Endodermal cell (in vitro differentiated cells): ENCODE data around the gene TLK2. TPM values are rescaled to one million over a fixed set of nuclear protein-coding genes. Genes with fewer than 3 reads are reported as not detected.
A peak's percentile ranks its signal among the peaks of the same experiment; 100 is the strongest.

Source experiments
- DNase-seq: peaks from one replicate; pipeline ENCODE4 v3.0.0-alpha.2; 2017
- H3K27ac ChIP-seq: 2 replicates; pipeline ENCODE4 v1.5.1; 2013; ENCODE audit warnings: mild to moderate bottlenecking, low read depth, low read length, moderate library complexity
- H3K27me3 ChIP-seq: 2 replicates; pipeline ENCODE4 v1.6.1; 2013; ENCODE audit warnings: mild to moderate bottlenecking, low read length, moderate library complexity; ENCODE audit not compliant: insufficient read depth, control insufficient read depth, poor library complexity, severe bottlenecking
- H3K36me3 ChIP-seq: 2 replicates; pipeline ENCODE4 v1.7.0; 2013; ENCODE audit warnings: mild to moderate bottlenecking, low read length, moderate library complexity; ENCODE audit not compliant: control insufficient read depth, insufficient read depth
- H3K4me1 ChIP-seq: one replicate; pipeline ENCODE4 v1.7.0; 2013; ENCODE audit warnings: low read length; ENCODE audit not compliant: control insufficient read depth, insufficient read depth
- H3K4me3 ChIP-seq: 2 replicates; pipeline ENCODE4 v1.5.1; 2013; ENCODE audit warnings: mild to moderate bottlenecking, low read length, moderate library complexity
- H3K9ac ChIP-seq: 2 replicates; pipeline ENCODE4 v1.6.1; 2013; ENCODE audit warnings: mild to moderate bottlenecking, low read length, moderate library complexity; ENCODE audit not compliant: poor library complexity, severe bottlenecking; ENCODE audit errors: extremely low read depth
- H3K9me3 ChIP-seq: 2 replicates; pipeline ENCODE4 v1.6.1; 2013; ENCODE audit warnings: mild to moderate bottlenecking, low read length, moderate library complexity; ENCODE audit not compliant: control insufficient read depth
- H3K27ac Mint-ChIP-seq: 2 replicates; pipeline ENCODE4 v1.8.0; 2020; ENCODE audit warnings: mixed read lengths
- H3K27me3 Mint-ChIP-seq: 2 replicates; pipeline ENCODE4 v1.8.0; 2021; ENCODE audit warnings: mild to moderate bottlenecking, mixed read lengths; ENCODE audit not compliant: insufficient read depth
- H3K36me3 Mint-ChIP-seq: 2 replicates; pipeline ENCODE4 v1.8.0; 2020; ENCODE audit warnings: low read depth, mixed read lengths
- H3K4me1 Mint-ChIP-seq: 2 replicates; pipeline ENCODE4 v1.8.0; 2020; ENCODE audit warnings: mixed read lengths
- H3K4me3 Mint-ChIP-seq: 2 replicates; pipeline ENCODE4 v1.8.0; 2020; ENCODE audit warnings: mild to moderate bottlenecking, moderate library complexity, mixed read lengths
- H3K9me3 Mint-ChIP-seq: 2 replicates; pipeline ENCODE4 v1.8.0; 2020; ENCODE audit warnings: mild to moderate bottlenecking, mixed read lengths
- CTCF ChIP-seq: fragments of 200-600 bp; sonication (generic); conservative IDR thresholded peaks from 2 replicates; pipeline ENCODE4 v1.5.0; 2021; ENCODE audit warnings: antibody characterized with exemption, mild to moderate bottlenecking
- WGBS, 2 experiments: methylation state at CpG; one replicate each; pipeline versions ENCODE4 v1.1.5 to v1.1.7; 2013; ENCODE audit warnings: missing lambda C conversion rate in 2 of 2, mixed read lengths in 1 of 2; ENCODE audit not compliant: insufficient coverage in 1 of 2, insufficient read length in 1 of 2; 5-methylcytosine and 5-hydroxymethylcytosine counted together
- total RNA-seq, 2 donors: library from RNA; stranded (reverse); fragmentation: NEBNext Ultra II Directional in 1 of 2; extraction: Animal tissue kit (Norgen Biotek cat#: 25700) in 1 of 2; gene quantifications; 2 replicates in 1 of 2; 3 replicates in 1 of 2; pipeline ENCODE4 v1.2.1, GENCODE V29; 2021

The TLK2 gene
- total RNA-seq, 2 donors from 2014 or later = 76.2 to 89.2 TPM

GRCh38 chr17:62629556-62630364 is 151.1 kb downstream of the TLK2 start:
- no peak for TF ChIP-seq CTCF
- H3K36me3 ChIP-seq = peaks cover 7% of the 10 kb centered on the region
- Mint-ChIP-seq H3K27me3 (no peaks in the 10 kb centered on the region), H3K4me3 (peak overlapping the region; percentile 86), H3K36me3 (peaks cover 1% of the 10 kb centered on the region), H3K27ac (peak overlapping the region; percentile 6), H3K4me1 (peaks cover 47% of the 10 kb centered on the region), H3K9me3 (no peaks in the 10 kb centered on the region)
- 79 to 90% methylated on average over 16 to 19 of the region's 19 CpGs for WGBS, 2 experiments
- no peaks in the 10 kb centered on the region for H3K9me3 ChIP-seq
- H3K4me3 ChIP-seq = peak overlapping the region; percentile 95
- H3K9ac ChIP-seq = peak overlapping the region; percentile 72
- peak; percentile 51 for DNase-seq
- peaks cover 23% of the 10 kb centered on the region for H3K4me1 ChIP-seq
- no peaks in the 10 kb centered on the region for H3K27me3 ChIP-seq
- peak overlapping the region; percentile 92 for H3K27ac ChIP-seq

GRCh38 chr17:62630365-62631085 is 151.9 kb downstream of the TLK2 start:
- peak; percentile 53 for DNase-seq
- no peaks in the 10 kb centered on the region for H3K27me3 Mint-ChIP-seq
- H3K9ac ChIP-seq = no peak overlapping the region
- H3K9me3 ChIP-seq = no peaks in the 10 kb centered on the region
- peaks cover 43% of the 10 kb centered on the region for H3K4me1 Mint-ChIP-seq
- peaks cover 4% of the 10 kb centered on the region for H3K36me3 Mint-ChIP-seq
- TF ChIP-seq CTCF = no peak
- no peak overlapping the region for H3K27ac ChIP-seq
- H3K27me3 ChIP-seq = no peaks in the 10 kb centered on the region
- H3K4me3 ChIP-seq = peak overlapping the region; percentile 95
- no peak overlapping the region for H3K4me3 Mint-ChIP-seq
- 90 to 97% methylated on average over 5 to 12 of the region's 12 CpGs for WGBS, 2 experiments
- H3K9me3 Mint-ChIP-seq = no peaks in the 10 kb centered on the region
- H3K36me3 ChIP-seq = peaks cover 4% of the 10 kb centered on the region
- peaks cover 22% of the 10 kb centered on the region for H3K4me1 ChIP-seq
- peak overlapping the region; percentile 6 for H3K27ac Mint-ChIP-seq

- Mint-ChIP-seq H3K27ac (no peak overlapping the region), H3K4me3 (no peak overlapping the region)
Observed at GRCh38 chr17:62631086-62631935, 152.7 kb downstream of the TLK2 start.

More at GRCh38 chr17:62631086-62631935, 152.7 kb downstream of the TLK2 start:
- Histone ChIP-seq H3K9me3 (no peaks in the 10 kb centered on the region), H3K9ac (no peak overlapping the region), H3K27ac (no peak overlapping the region), H3K36me3 (peaks cover 4% of the 10 kb centered on the region), H3K4me1 (peaks cover 14% of the 10 kb centered on the region), H3K4me3 (no peak overlapping the region), H3K27me3 (no peaks in the 10 kb centered on the region)
- DNase-seq = peak; percentile 46
- no peaks in the 10 kb centered on the region for H3K27me3 Mint-ChIP-seq
- peaks cover 36% of the 10 kb centered on the region for H3K4me1 Mint-ChIP-seq
- TF ChIP-seq CTCF = no peak
- WGBS, 2 experiments = 97 to 98% methylated on average over 19 to 23 of the region's 23 CpGs
- peaks cover 7% of the 10 kb centered on the region for H3K36me3 Mint-ChIP-seq
- H3K9me3 Mint-ChIP-seq = no peaks in the 10 kb centered on the region
